Endodermal cell (in vitro differentiated cells): ENCODE data around the gene NDEL1. TPM values are rescaled to one million over a fixed set of nuclear protein-coding genes. Genes with fewer than 3 reads are reported as not detected.

ENCODE experiments used
- DNase-seq: peaks from one replicate; pipeline ENCODE4 v3.0.0-alpha.2; 2017
- H3K27ac ChIP-seq: 2 replicates; pipeline ENCODE4 v1.5.1; 2013; ENCODE audit warnings: mild to moderate bottlenecking, low read depth, low read length, moderate library complexity
- H3K27me3 ChIP-seq: 2 replicates; pipeline ENCODE4 v1.6.1; 2013; ENCODE audit warnings: mild to moderate bottlenecking, low read length, moderate library complexity; ENCODE audit not compliant: insufficient read depth, control insufficient read depth, poor library complexity, severe bottlenecking
- H3K36me3 ChIP-seq: 2 replicates; pipeline ENCODE4 v1.7.0; 2013; ENCODE audit warnings: mild to moderate bottlenecking, low read length, moderate library complexity; ENCODE audit not compliant: control insufficient read depth, insufficient read depth
- H3K4me1 ChIP-seq: one replicate; pipeline ENCODE4 v1.7.0; 2013; ENCODE audit warnings: low read length; ENCODE audit not compliant: control insufficient read depth, insufficient read depth
- H3K4me3 ChIP-seq: 2 replicates; pipeline ENCODE4 v1.5.1; 2013; ENCODE audit warnings: mild to moderate bottlenecking, low read length, moderate library complexity
- H3K9ac ChIP-seq: 2 replicates; pipeline ENCODE4 v1.6.1; 2013; ENCODE audit warnings: mild to moderate bottlenecking, low read length, moderate library complexity; ENCODE audit not compliant: poor library complexity, severe bottlenecking; ENCODE audit errors: extremely low read depth
- H3K9me3 ChIP-seq: 2 replicates; pipeline ENCODE4 v1.6.1; 2013; ENCODE audit warnings: mild to moderate bottlenecking, low read length, moderate library complexity; ENCODE audit not compliant: control insufficient read depth
- H3K27ac Mint-ChIP-seq: 2 replicates; pipeline ENCODE4 v1.8.0; 2020; ENCODE audit warnings: mixed read lengths
- H3K27me3 Mint-ChIP-seq: 2 replicates; pipeline ENCODE4 v1.8.0; 2021; ENCODE audit warnings: mild to moderate bottlenecking, mixed read lengths; ENCODE audit not compliant: insufficient read depth
- H3K36me3 Mint-ChIP-seq: 2 replicates; pipeline ENCODE4 v1.8.0; 2020; ENCODE audit warnings: low read depth, mixed read lengths
- H3K4me1 Mint-ChIP-seq: 2 replicates; pipeline ENCODE4 v1.8.0; 2020; ENCODE audit warnings: mixed read lengths
- H3K4me3 Mint-ChIP-seq: 2 replicates; pipeline ENCODE4 v1.8.0; 2020; ENCODE audit warnings: mild to moderate bottlenecking, moderate library complexity, mixed read lengths
- H3K9me3 Mint-ChIP-seq: 2 replicates; pipeline ENCODE4 v1.8.0; 2020; ENCODE audit warnings: mild to moderate bottlenecking, mixed read lengths
- WGBS, 2 experiments: methylation state at CpG; one replicate each; pipeline versions ENCODE4 v1.1.5 to v1.1.7; 2013; ENCODE audit warnings: missing lambda C conversion rate in 2 of 2, mixed read lengths in 1 of 2; ENCODE audit not compliant: insufficient coverage in 1 of 2, insufficient read length in 1 of 2; 5-methylcytosine and 5-hydroxymethylcytosine counted together
- total RNA-seq, 2 donors: library from RNA; stranded (reverse); fragmentation: NEBNext Ultra II Directional in 1 of 2; extraction: Animal tissue kit (Norgen Biotek cat#: 25700) in 1 of 2; gene quantifications; 2 replicates in 1 of 2; 3 replicates in 1 of 2; pipeline ENCODE4 v1.2.1, GENCODE V29; 2021
- TF ChIP-seq, protein P1 (sequence below): fragments of 200-600 bp; sonication (generic); conservative IDR thresholded peaks from 2 replicates; pipeline ENCODE4 v1.5.0; 2021; ENCODE audit warnings: antibody characterized with exemption, mild to moderate bottlenecking

Gene NDEL1
- total RNA-seq, 2 donors from 2014 or later = 60.4 to 61.2 TPM

DNA sequence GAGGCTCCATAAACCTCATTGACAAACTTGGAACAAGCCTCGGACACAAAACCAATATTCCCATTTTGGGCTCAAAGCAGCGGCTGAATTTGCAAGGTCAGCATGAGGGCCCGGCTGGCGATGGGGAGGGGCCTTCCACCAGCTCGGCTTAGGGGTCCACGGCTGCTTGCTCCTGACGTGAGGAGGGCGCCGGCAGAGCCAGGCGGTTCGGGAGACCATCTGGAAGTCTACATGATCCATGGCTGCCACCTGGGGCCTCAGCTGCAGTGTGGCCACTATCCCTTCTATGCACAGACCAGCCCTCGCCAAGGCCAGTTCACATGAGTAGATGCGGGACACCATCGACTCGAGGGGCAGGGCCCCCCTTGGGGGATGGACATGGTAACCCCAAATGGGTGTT lies 39.1 kb downstream of the NDEL1 start:
- no peaks in the 10 kb centered on the region for H3K27me3 ChIP-seq
- Mint-ChIP-seq H3K27ac (peak overlapping the region; percentile 38), H3K27me3 (no peaks in the 10 kb centered on the region), H3K4me3 (no peak overlapping the region), H3K4me1 (no peaks in the 10 kb centered on the region), H3K9me3 (no peaks in the 10 kb centered on the region), H3K36me3 (peaks cover 82% of the 10 kb centered on the region)
- no peaks in the 10 kb centered on the region for H3K9me3 ChIP-seq
- peaks cover 91% of the 10 kb centered on the region for H3K36me3 ChIP-seq
- H3K27ac ChIP-seq = no peak overlapping the region
- no peak overlapping the region for H3K4me3 ChIP-seq
- no peak overlapping the region for H3K9ac ChIP-seq
- no peaks in the 10 kb centered on the region for H3K4me1 ChIP-seq
- DNase-seq = peak; percentile 53
- TF ChIP-seq, protein P1, sequence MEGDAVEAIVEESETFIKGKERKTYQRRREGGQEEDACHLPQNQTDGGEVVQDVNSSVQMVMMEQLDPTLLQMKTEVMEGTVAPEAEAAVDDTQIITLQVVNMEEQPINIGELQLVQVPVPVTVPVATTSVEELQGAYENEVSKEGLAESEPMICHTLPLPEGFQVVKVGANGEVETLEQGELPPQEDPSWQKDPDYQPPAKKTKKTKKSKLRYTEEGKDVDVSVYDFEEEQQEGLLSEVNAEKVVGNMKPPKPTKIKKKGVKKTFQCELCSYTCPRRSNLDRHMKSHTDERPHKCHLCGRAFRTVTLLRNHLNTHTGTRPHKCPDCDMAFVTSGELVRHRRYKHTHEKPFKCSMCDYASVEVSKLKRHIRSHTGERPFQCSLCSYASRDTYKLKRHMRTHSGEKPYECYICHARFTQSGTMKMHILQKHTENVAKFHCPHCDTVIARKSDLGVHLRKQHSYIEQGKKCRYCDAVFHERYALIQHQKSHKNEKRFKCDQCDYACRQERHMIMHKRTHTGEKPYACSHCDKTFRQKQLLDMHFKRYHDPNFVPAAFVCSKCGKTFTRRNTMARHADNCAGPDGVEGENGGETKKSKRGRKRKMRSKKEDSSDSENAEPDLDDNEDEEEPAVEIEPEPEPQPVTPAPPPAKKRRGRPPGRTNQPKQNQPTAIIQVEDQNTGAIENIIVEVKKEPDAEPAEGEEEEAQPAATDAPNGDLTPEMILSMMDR = no peak
- 94 to 98% methylated on average over 9 to 15 of the region's 15 CpGs for WGBS, 2 experiments

DNA sequence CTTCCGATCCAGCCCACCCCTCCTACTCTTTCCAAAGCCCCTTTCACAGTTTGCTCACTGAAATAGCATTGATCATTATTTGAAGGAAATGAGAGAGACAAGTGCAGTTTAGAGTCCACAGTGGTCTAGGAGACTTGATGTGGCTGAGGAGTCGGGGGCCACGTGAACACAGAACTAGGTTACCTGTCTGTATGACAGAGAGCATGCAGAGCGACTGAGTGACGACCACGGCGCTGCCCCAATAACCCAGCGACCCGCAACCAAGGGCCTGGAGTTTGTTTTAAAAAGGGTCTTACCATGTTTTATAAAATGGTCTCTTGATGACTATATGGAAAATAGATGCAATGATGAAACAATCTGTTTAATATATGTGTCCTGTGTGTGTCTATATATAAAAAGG lies 39.5 kb downstream of the NDEL1 start:
- no peaks in the 10 kb centered on the region for H3K4me1 Mint-ChIP-seq
- TF ChIP-seq, protein P1 = no peak
- WGBS, 2 experiments = 93 to 98% methylated on average over 8 to 9 of the region's 9 CpGs
- DNase-seq = peak; percentile 46
- no peak overlapping the region for H3K4me3 Mint-ChIP-seq
- H3K27me3 Mint-ChIP-seq = no peaks in the 10 kb centered on the region
- Histone ChIP-seq H3K4me1 (no peaks in the 10 kb centered on the region), H3K27ac (no peak overlapping the region), H3K4me3 (no peak overlapping the region), H3K27me3 (no peaks in the 10 kb centered on the region), H3K9me3 (no peaks in the 10 kb centered on the region), H3K9ac (no peak overlapping the region), H3K36me3 (peaks cover 94% of the 10 kb centered on the region)
- H3K36me3 Mint-ChIP-seq = peaks cover 85% of the 10 kb centered on the region
- H3K27ac Mint-ChIP-seq = peak overlapping the region; percentile 38
- H3K9me3 Mint-ChIP-seq = no peaks in the 10 kb centered on the region

DNA sequence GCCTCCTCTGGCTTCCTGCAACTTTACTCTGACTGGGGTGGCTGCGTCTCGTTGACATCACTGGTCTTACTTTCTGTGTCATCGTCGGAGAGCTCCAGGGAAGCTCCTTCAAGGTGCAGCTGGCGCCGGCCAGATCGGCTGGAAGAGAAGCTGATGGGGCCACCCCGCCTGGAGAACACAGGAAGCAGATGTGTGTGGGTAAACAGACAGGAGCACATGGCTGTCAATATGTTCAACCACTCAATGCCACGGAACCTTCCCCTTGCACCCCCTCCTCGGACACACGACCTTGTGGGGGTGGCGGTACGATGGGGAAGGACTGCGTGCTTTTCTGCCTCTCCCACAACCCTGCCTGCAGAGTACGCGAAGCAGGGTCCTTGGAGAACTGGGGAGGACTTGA lies 40.1 kb downstream of the NDEL1 start:
- peak overlapping the region; percentile 74 for H3K27ac Mint-ChIP-seq
- no peaks in the 10 kb centered on the region for H3K27me3 Mint-ChIP-seq
- TF ChIP-seq, protein P1 = no peak
- 96 to 100% methylated on average over 9 to 16 of the region's 16 CpGs for WGBS, 2 experiments
- no peaks in the 10 kb centered on the region for H3K9me3 Mint-ChIP-seq
- no peaks in the 10 kb centered on the region for H3K4me1 Mint-ChIP-seq
- Histone ChIP-seq H3K4me1 (no peaks in the 10 kb centered on the region), H3K9ac (no peak overlapping the region), H3K27ac (no peak overlapping the region), H3K4me3 (no peak overlapping the region), H3K27me3 (no peaks in the 10 kb centered on the region), H3K36me3 (peaks cover 94% of the 10 kb centered on the region), H3K9me3 (no peaks in the 10 kb centered on the region)
- peaks cover 90% of the 10 kb centered on the region for H3K36me3 Mint-ChIP-seq
- H3K4me3 Mint-ChIP-seq = no peak overlapping the region
- peak; percentile 46 for DNase-seq
